HG02884 (cell line): ENCODE data around the gene INTS7.

Source experiments
- ATAC-seq: cut with Tn5 transposase; IDR thresholded peaks from one replicate; pipeline ENCODE4 v1.9.1; 2021; ENCODE audit warnings: mild to moderate bottlenecking, moderate library complexity; ENCODE audit not compliant: unreplicated experiment

The INTS7 gene

GRCh38 chr1:211910913-211911485, 124.4 kb downstream of the INTS7 start:
- ATAC-seq: no peak

GRCh38 chr1:211910113-211910884, 125.1 kb downstream of the INTS7 start:
- no peak for ATAC-seq

GRCh38 chr1:211909395-211909794, 126.0 kb downstream of the INTS7 start:
- ATAC-seq: no peak

- no peak for ATAC-seq
Observed at GRCh38 chr1:211908951-211909350, 126.4 kb downstream of the INTS7 start.

GRCh38 chr1:211908453-211908852, 126.9 kb downstream of the INTS7 start:
- ATAC-seq: peak; percentile 83

- no peak for ATAC-seq
Observed at GRCh38 chr1:211903490-211904245, 131.7 kb downstream of the INTS7 start.

GRCh38 chr1:211902624-211903291, 132.6 kb downstream of the INTS7 start:
- no peak for ATAC-seq

- no peak for ATAC-seq
Observed at GRCh38 chr1:211901945-211902344, 133.4 kb downstream of the INTS7 start.

GRCh38 chr1:211900441-211900840, 134.9 kb downstream of the INTS7 start:
- no peak for ATAC-seq

- no peak for ATAC-seq
Observed at GRCh38 chr1:211896958-211897357, 138.4 kb downstream of the INTS7 start.

GRCh38 chr1:211895126-211895759, 140.1 kb downstream of the INTS7 start:
- ATAC-seq: no peak

GRCh38 chr1:211894312-211894711, 141.0 kb downstream of the INTS7 start:
- no peak for ATAC-seq

GRCh38 chr1:211893260-211893659, 142.1 kb downstream of the INTS7 start:
- no peak for ATAC-seq

- no peak for ATAC-seq
Observed at GRCh38 chr1:211892577-211892976, 142.8 kb downstream of the INTS7 start.

- ATAC-seq: no peak
Observed at GRCh38 chr1:211891708-211892107, 143.6 kb downstream of the INTS7 start.
